ENCODE data around the gene SLC38A10.

SLC38A10 gene

GRCh38 chr17:81290230-81290629 lies 4.9 kb downstream of the SLC38A10 start:
- peaks cover 84% of the 10 kb centered on the region for H3K79me2 ChIP-seq (ENCODE audit: control insufficient read depth, low read length)
- H3K4me1 ChIP-seq (ENCODE audit: control insufficient read depth, low read length): peaks cover 13% of the 10 kb centered on the region
- H3K4me2 ChIP-seq (ENCODE audit: low read length): no peak overlapping the region
- no peaks in the 10 kb centered on the region for H3K9me3 ChIP-seq (ENCODE audit: control insufficient read depth, insufficient read depth, low read length)
- H3K9me2 ChIP-seq (replicated peaks; ENCODE audit: control insufficient read depth, low read length): no peaks in the 10 kb centered on the region
- H3F3A ChIP-seq (ENCODE audit: control insufficient read depth, insufficient read depth): 0 out of 2 replicates have a peak, but pooled peaks cover 3% of the 10 kb centered on the region
- no peak overlapping the region for H3K27ac ChIP-seq (ENCODE audit: low read depth, low read length)
- no peaks in the 10 kb centered on the region for H4K20me1 ChIP-seq (ENCODE audit: control insufficient read depth, insufficient read depth, low read depth, low read length)
- no peak overlapping the region for H3K4me3 ChIP-seq (ENCODE audit: low read length)
- TF ChIP-seq EZH2phosphoT487 (IDR thresholded peaks at IDR 0.05; ENCODE audit: borderline replicate concordance, low read length): no peak
- TF ChIP-seq, protein P1, sequence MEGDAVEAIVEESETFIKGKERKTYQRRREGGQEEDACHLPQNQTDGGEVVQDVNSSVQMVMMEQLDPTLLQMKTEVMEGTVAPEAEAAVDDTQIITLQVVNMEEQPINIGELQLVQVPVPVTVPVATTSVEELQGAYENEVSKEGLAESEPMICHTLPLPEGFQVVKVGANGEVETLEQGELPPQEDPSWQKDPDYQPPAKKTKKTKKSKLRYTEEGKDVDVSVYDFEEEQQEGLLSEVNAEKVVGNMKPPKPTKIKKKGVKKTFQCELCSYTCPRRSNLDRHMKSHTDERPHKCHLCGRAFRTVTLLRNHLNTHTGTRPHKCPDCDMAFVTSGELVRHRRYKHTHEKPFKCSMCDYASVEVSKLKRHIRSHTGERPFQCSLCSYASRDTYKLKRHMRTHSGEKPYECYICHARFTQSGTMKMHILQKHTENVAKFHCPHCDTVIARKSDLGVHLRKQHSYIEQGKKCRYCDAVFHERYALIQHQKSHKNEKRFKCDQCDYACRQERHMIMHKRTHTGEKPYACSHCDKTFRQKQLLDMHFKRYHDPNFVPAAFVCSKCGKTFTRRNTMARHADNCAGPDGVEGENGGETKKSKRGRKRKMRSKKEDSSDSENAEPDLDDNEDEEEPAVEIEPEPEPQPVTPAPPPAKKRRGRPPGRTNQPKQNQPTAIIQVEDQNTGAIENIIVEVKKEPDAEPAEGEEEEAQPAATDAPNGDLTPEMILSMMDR (IDR thresholded peaks at IDR 0.05; ENCODE audit: low read depth, low read length, poor library complexity, severe bottlenecking): no peak
- peaks cover 31% of the 10 kb centered on the region; the same call in 1 of the 2 replicates for H3K36me3 ChIP-seq (ENCODE audit: control insufficient read depth, low read length)
- H3K27me3 ChIP-seq (ENCODE audit: control insufficient read depth, low read length): no peaks in the 10 kb centered on the region

GRCh38 chr17:81289627-81290026 lies 5.5 kb downstream of the SLC38A10 start:
- Histone ChIP-seq H3K9me2 (replicated peaks; ENCODE audit: control insufficient read depth, low read length) (no peaks in the 10 kb centered on the region), H3K27me3 (ENCODE audit: control insufficient read depth, low read length) (no peaks in the 10 kb centered on the region), H3K4me1 (ENCODE audit: control insufficient read depth, low read length) (peaks cover 13% of the 10 kb centered on the region), H3K9me3 (ENCODE audit: control insufficient read depth, insufficient read depth, low read length) (no peaks in the 10 kb centered on the region), H3K4me3 (ENCODE audit: low read length) (no peak overlapping the region), H3K36me3 (ENCODE audit: control insufficient read depth, low read length) (peaks cover 31% of the 10 kb centered on the region; the same call in 1 of the 2 replicates), H3K79me2 (ENCODE audit: control insufficient read depth, low read length) (peaks cover 82% of the 10 kb centered on the region), H3K4me2 (ENCODE audit: low read length) (no peak overlapping the region), H4K20me1 (ENCODE audit: control insufficient read depth, insufficient read depth, low read depth, low read length) (no peaks in the 10 kb centered on the region), H3F3A (ENCODE audit: control insufficient read depth, insufficient read depth) (0 out of 2 replicates have a peak, but pooled peaks cover 3% of the 10 kb centered on the region), H3K27ac (ENCODE audit: low read depth, low read length) (no peak overlapping the region)
- TF ChIP-seq, protein P1 (IDR thresholded peaks at IDR 0.05; ENCODE audit: low read depth, low read length, poor library complexity, severe bottlenecking): no peak
- no peak for TF ChIP-seq EZH2phosphoT487 (IDR thresholded peaks at IDR 0.05; ENCODE audit: borderline replicate concordance, low read length)

DNA sequence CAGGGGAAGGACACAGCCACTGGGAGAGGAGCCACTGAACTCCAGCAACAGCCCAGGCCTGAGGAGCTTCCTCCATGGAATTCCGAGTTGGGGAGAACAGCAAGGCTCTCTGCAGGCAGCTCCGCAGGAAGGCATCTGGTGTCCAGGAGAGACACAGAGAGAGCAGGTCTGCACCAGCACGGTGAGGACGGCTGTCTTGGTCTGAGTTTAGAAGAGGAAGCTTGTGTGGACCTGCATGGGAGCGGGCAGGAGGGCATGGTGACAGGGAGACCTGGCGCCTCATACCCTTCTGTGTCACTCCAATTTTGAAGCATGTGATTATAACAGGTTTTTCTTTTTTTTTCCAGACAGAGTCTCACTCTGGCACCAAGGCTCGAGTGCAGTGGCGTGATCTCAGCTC lies 6.4 kb downstream of the SLC38A10 start:
- Histone ChIP-seq H3K4me3 (ENCODE audit: low read length) (no peak overlapping the region), H3K36me3 (ENCODE audit: control insufficient read depth, low read length) (peaks cover 31% of the 10 kb centered on the region; the same call in 1 of the 2 replicates), H3K27me3 (ENCODE audit: control insufficient read depth, low read length) (no peaks in the 10 kb centered on the region), H4K20me1 (ENCODE audit: control insufficient read depth, insufficient read depth, low read depth, low read length) (no peaks in the 10 kb centered on the region), H3K9me3 (ENCODE audit: control insufficient read depth, insufficient read depth, low read length) (no peaks in the 10 kb centered on the region), H3F3A (ENCODE audit: control insufficient read depth, insufficient read depth) (0 out of 2 replicates have a peak, but pooled peaks cover 2% of the 10 kb centered on the region), H3K79me2 (ENCODE audit: control insufficient read depth, low read length) (peaks cover 73% of the 10 kb centered on the region), H3K4me1 (ENCODE audit: control insufficient read depth, low read length) (peaks cover 6% of the 10 kb centered on the region), H3K4me2 (ENCODE audit: low read length) (no peak overlapping the region), H3K27ac (ENCODE audit: low read depth, low read length) (no peak overlapping the region), H3K9me2 (replicated peaks; ENCODE audit: control insufficient read depth, low read length) (no peaks in the 10 kb centered on the region)
- TF ChIP-seq, protein P1 (IDR thresholded peaks at IDR 0.05; ENCODE audit: low read depth, low read length, poor library complexity, severe bottlenecking): no peak
- no peak for TF ChIP-seq EZH2phosphoT487 (IDR thresholded peaks at IDR 0.05; ENCODE audit: borderline replicate concordance, low read length)
